Retinal pigment epithelial cell (primary cell): ENCODE data around the gene KRTAP4-1.
"Not testable (repeated sequence)": the region's sequence is repeated elsewhere in the genome, so short reads cannot be mapped to it uniquely, and the experiment has no call there.

Experiments used
- DNase-seq: peaks from one replicate; pipeline ENCODE4 v3.0.0-alpha.2; 2010; ENCODE audit warnings: low read depth
- H3K4me3 ChIP-seq: 2 replicates; pipeline ENCODE4 v1.5.1; 2011; ENCODE audit warnings: mild to moderate bottlenecking, low read length, control low read depth, moderate library complexity
- TF ChIP-seq, protein P1 (sequence below): conservative IDR thresholded peaks from 2 replicates; pipeline ENCODE4 v1.5.1; 2011; ENCODE audit warnings: low read depth, low read length, control low read depth, inconsistent platforms

KRTAP4-1 gene

DNA sequence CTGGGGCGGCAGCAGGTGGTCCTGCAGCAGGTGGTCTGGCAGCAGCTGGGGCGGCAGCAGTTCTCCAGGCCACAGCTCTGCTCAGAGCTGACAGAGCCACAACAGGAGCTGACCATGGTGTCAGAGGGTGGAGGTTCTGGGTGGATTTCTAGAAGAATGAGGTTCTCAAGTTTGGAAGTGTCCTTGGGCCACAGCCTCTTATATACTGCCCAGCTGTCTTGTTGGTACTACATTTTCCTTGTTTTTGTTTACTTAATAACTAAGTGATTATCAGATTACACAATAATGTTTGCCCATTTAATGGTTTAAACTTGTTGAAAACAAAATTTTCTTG lies 35.1 kb downstream of the KRTAP4-1 start, which contains the start of gene KRTAP4-5:
Gene KRTAP4-5, minus strand, starts transcription at position 174 of the 334 bp plus-strand sequence. Its CDS starts 58 bp downstream, at position 116.
- no peak for DNase-seq
- no peak within 1 kb of the TSS for H3K4me3 ChIP-seq

GRCh38 chr17:41148971-41149651 lies 35.6 kb downstream of the KRTAP4-1 start:
- not testable (repeated sequence) for H3K4me3 ChIP-seq, DNase-seq

More for the DNA sequence above, 35.1 kb downstream of the KRTAP4-1 start, which contains the start of gene KRTAP4-5:
- TF ChIP-seq, protein P1, sequence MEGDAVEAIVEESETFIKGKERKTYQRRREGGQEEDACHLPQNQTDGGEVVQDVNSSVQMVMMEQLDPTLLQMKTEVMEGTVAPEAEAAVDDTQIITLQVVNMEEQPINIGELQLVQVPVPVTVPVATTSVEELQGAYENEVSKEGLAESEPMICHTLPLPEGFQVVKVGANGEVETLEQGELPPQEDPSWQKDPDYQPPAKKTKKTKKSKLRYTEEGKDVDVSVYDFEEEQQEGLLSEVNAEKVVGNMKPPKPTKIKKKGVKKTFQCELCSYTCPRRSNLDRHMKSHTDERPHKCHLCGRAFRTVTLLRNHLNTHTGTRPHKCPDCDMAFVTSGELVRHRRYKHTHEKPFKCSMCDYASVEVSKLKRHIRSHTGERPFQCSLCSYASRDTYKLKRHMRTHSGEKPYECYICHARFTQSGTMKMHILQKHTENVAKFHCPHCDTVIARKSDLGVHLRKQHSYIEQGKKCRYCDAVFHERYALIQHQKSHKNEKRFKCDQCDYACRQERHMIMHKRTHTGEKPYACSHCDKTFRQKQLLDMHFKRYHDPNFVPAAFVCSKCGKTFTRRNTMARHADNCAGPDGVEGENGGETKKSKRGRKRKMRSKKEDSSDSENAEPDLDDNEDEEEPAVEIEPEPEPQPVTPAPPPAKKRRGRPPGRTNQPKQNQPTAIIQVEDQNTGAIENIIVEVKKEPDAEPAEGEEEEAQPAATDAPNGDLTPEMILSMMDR: no peak

DNA sequence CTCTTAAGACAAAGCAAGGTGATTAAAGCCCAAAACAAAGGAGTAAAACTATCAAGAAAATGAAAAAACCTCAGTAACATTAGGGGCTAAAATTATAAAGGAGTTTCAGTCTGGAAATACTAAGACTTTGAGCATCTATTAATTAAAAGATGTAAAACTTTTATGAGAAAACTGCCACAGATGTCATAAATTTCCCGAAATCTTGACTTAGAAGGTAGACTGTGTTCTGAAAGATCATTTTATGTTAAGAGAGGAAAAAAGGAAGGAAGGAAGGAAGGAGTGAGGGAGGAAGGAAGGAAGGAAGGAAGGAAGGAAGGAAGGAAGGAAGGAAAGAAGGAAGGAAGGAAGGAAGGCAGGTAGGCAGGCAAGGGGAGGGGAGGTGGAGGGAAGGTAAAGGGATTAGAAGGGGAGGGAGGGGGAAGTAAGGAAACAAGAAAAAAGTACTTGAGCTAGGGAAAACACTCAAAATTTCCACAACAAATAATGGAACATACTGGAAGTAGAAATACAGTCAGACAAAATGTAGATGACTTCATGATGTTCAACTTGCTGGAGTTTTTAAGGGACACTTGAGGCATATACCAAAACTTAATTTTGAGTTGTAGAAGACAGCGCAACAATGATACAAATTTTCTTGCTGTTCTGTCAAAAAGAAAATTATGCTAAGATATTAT lies 37.0 kb downstream of the KRTAP4-1 start:
- H3K4me3 ChIP-seq: no peak overlapping the region
- DNase-seq: no peak
- TF ChIP-seq, protein P1: no peak

GRCh38 chr17:41145261-41145660 lies 39.5 kb downstream of the KRTAP4-1 start:
- no peak overlapping the region for H3K4me3 ChIP-seq
- DNase-seq: no peak
- TF ChIP-seq, protein P1: no peak

- no peak for DNase-seq
- TF ChIP-seq, protein P1: no peak
- H3K4me3 ChIP-seq: no peak overlapping the region
These were observed 39.9 kb downstream of the KRTAP4-1 start for GRCh38 chr17:41144846-41145245.

GRCh38 chr17:41141361-41141760 lies 43.4 kb downstream of the KRTAP4-1 start:
- no peak for DNase-seq

DNA sequence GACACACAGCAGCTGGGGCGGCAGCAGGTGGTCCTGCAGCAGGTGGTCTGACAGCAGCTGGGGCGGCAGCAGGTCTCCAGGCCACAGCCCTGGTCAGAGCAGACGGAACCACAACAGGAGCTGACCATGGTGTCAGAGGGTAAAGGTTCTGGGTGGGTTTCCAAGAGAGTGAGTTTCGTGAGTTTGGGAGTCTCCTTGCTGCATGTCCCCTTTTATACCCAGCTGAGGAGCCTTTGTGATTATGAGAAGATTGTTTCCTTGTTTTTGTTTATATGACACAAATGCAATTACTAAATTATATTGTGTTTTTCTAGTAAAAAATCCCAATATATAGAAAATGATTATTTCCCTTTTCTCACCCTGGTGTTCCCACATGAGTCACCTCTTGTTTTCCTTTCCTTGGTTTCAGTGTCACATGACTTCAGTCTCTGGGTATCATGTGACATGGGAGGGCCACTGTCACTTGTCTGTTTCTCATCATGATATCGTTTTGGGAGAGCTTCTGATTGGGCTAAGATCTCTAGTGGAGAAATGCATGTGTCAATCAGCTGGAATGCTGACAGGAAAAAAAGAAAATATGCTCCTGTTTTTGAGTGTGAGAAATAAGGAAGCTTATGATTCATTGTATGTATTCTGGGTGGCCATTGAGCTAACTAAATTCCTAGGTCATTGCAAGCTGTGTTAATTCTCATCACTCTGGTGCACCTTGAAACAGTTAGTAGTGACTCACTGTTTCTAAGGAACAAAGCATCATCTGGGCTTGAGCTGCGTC lies 44.2 kb downstream of the KRTAP4-1 start, which contains the start of gene KRTAP4-6:
Gene KRTAP4-6, minus strand, starts transcription at position 185 of the 772 bp plus-strand sequence. Its CDS starts 57 bp downstream, at position 128.
- TF ChIP-seq, protein P1: no peak
- no peak within 1 kb of the TSS for H3K4me3 ChIP-seq
- DNase-seq: peak; percentile 73

More at GRCh38 chr17:41141361-41141760, 43.4 kb downstream of the KRTAP4-1 start:
- TF ChIP-seq, protein P1: no peak
- H3K4me3 ChIP-seq: no peak overlapping the region

DNA sequence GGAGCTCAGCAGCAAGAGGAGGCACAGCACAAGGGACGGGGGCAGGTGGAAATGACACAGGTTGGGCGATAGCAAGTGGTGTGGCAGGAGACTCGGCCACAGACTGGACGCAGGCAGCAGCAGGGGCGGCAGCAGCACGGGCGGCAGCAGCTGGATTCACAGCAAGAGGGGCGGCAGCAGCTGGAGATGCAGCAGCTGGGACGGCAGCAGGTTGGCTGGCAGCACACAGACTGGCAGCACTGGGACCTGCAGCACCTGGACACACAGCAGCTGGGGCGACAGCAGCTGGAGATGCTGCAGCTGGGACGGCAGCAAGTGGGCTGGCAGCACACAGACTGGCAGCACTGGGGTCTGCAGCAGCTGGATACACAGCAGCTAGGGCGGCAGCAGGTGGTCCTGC lies 44.8 kb downstream of the KRTAP4-1 start:
- H3K4me3 ChIP-seq: not testable (repeated sequence)

More for the DNA sequence above, 44.8 kb downstream of the KRTAP4-1 start:
- not testable (repeated sequence) for DNase-seq
